Limb (tissue), 2 donors: Measurements from ENCODE around the gene HOATZ.
A peak's percentile ranks its signal among the peaks of the same experiment; 100 is the strongest.

ENCODE experiments used
- DNase-seq, 2 donors: peaks; one replicate each; pipeline ENCODE4 v3.0.0-alpha.2; 2016; ENCODE audit errors: extremely low spot score in 2 of 2

Gene HOATZ

DNA sequence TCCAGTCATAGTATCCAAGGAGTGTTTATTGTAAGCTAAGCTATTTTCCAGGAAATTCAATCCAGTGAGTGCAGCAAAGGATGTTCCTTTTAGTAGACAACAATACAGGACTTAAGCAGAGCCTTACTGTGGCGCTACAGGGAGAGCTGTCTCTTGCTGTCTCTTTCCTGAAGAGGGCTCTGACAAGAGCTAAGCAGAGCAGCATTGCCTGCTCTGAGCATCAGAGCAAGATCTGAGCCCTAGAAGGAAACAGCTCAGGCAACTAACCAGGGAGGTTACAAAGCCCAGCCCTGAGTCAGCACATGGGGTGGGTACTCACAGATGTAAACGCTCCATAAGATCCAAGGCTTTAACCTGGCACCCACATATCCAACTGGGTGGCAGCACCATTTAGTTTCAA, 33.9 kb downstream of the HOATZ start:
- DNase-seq, result no peak

DNA sequence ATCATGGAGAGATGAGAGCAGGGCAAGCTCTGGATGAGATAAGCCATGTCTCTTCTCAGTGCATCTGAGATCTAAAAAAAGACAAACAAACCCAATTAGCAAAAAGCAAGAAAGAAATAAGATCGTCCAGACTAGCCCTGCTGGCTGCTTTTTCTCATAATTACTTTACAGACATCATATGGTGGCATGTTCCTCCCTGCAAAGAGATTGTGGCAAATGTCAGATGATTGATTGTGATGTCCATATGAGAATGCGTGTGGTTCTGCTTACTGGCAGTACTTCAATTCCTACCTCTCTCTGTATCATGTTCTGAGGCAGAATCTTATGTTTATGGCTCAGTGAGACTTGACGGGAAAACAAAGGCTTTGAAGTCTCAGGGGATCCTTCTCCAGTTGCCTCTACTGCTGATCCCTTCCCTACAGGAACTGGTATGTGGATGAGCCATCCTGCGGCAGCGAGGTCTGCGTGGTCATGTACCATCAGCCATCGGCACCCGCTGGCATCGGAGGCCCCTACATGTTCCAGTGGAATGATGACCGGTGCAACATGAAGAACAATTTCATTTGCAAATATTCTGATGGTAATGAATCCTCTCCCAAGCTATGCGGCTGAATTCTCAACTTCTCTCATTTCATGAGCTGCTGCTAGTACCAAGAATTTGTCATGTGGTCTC, 34.8 kb downstream of the HOATZ start:
- DNase-seq, result peak in 1 of 2 donors; percentile 36

DNA sequence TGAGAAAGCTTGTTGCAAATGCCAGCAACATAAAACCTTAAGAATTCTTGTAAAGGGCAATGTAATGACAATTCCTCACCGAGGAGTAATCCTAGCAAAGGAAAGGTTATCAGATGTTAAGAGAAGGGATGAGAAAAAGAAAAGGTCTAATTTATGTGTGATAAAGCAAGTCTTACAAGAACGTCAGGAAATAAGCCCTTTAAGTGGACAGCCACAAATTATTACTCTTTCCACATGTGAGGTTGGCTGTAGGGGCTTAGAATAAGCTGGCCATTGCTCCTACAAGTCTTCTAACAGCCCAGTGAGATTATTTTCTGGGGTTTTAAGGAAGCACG, 35.3 kb downstream of the HOATZ start:
- no peak for DNase-seq

DNA sequence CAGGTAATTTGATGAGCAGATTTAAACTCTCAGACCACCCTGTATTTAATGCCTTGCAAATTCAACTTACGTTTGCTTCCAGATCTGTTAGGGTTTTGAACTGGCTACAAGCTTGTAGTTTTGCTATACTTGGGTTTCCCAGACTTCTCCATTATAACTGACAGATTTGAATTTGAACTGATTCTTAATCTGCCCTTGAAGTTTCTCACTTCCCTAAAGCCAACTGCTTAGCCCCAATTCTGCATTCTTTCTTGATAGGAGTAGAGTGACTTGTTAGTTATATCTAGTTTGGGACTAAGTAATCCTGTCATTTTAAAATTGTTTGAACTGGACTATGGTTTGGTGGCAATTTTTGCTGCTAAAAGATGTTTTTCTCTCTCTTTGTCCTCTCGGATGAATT, 35.7 kb downstream of the HOATZ start:
- DNase-seq, result no peak

DNA sequence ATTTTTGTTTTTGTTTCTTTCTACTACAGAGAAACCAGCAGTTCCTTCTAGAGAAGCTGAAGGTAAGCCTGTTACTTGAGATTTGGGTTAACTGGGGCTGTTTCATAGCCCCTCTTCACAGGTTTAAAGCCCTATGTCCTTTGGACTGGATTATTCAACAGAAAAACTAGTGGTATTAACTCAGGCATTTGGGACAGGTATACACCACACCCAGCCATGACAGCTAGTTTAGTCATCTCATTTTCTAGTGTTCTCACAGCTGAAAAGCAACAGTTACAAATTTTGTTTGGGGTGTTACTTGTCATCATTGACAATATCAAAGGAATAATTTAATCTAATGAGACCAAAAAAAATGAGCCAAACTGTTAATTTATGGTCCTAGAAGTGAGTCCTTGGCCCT, 40.0 kb downstream of the HOATZ start:
- DNase-seq, result no peak

- no peak for DNase-seq
Measured at GRCh38 chr11:111555255-111555654, 40.7 kb downstream of the HOATZ start.

GRCh38 chr11:111557425-111558111, 43.0 kb downstream of the HOATZ start:
- no peak for DNase-seq

GRCh38 chr11:111559800-111560464, 45.4 kb downstream of the HOATZ start:
- DNase-seq, result no peak

GRCh38 chr11:111560800-111561199, 46.2 kb downstream of the HOATZ start:
- DNase-seq, result no peak

GRCh38 chr11:111561306-111561705, 46.7 kb downstream of the HOATZ start:
- no peak for DNase-seq

DNA sequence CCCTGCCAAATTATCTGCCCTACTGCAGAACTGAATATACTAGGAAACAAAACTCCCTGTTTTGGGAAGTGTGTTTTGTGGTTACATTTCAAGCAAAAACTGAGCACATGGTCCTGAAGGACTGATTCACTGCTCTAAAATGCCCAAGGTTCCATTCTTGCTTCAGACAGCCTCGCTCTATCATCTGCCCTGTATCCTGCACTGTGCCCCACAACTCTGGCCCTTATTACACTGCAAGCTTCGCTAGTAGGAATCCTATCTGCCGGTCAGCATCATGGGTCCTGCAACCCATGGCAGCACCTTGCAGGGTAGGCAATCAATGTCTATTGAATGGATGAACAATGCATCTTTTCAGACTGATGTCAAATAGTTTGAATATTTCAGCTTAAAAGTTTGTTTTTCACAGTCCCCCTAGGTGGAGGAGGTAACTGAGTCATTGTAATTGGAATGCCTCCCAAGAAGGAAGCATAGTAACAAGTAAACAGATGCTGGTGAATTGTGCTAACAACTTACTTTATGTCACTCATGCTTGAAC, 47.3 kb downstream of the HOATZ start:
- DNase-seq, result no peak

DNA sequence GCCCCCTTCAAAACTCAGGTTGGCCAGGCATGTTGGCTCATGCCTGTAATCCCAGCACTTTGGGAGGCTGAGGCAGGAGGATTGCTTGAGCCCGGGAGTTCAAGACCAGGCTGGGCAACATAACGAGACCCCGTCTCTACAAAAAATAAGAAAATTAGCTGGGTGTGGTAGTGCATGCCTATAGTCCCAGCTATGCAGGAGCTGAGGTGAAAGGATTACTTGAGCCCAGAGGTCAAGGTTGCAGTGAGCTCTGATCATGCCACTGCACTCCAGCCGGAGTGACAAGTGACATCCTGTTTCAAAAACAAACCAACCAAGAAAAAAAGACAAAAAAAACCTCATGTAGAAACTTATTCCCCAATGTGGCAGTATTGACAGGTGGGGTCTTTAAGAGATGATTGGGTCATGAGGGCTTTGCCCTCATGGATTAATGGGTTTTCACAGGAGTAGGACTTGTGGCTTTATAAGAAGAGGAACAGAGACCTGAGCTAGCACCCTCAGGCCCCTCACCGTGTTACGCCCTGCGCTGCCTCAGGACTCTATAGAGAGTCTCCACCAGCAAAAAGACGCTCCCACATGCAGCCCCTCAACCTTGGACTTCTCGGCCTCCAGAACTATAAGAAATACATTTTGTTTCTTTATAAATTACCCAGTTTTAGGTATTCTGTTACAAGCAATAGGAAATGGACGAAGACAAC, 48.3 kb downstream of the HOATZ start:
- DNase-seq, result no peak

DNA sequence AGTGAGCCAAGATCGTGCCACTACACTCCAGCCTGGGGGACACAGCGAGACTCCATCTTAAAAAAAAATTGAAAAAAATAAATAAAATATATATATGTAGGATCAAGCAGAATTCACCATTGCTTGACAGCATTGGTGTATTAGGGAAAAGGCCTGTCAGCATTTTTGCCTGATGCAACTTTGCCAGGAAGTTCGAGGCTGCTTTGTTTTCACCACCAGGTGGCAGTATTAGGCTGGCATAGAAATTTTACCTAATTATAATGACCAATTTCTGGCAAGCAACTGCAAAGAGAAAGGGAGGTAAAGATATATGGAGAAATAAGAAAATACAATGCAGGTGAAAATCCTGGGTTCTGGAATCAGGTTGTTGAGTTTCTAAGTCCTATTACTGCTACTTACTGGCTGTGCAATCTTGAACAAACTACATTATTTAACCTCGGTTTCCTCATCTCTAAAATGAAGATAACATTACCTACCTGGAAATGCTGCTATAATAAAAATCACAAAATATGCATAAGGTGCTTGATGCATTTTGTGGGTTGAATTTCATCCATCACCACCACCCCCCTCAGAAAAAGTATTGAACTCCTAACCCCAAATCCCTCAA, 50.6 kb downstream of the HOATZ start:
- peak; percentile 67 to 76 for DNase-seq

DNA sequence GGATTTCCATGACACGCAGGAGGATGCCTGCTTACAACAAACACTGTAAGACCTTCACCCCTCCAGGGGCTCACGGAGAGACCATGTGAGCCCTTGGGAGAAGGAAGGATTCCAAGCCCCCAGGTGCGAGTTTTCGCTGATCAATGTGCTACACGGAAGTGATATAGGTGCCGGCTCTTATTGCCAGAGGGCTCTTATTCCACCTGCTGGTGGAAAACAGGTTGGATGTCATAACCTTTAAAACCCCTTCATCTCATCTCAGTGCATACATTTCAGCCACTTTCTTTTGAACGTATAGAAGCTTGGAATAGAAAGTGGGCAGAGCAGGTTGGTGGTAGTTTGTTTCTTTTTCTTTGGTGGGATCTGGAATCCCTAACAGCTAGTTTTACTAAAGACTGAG, 51.7 kb downstream of the HOATZ start:
- DNase-seq, result no peak

DNA sequence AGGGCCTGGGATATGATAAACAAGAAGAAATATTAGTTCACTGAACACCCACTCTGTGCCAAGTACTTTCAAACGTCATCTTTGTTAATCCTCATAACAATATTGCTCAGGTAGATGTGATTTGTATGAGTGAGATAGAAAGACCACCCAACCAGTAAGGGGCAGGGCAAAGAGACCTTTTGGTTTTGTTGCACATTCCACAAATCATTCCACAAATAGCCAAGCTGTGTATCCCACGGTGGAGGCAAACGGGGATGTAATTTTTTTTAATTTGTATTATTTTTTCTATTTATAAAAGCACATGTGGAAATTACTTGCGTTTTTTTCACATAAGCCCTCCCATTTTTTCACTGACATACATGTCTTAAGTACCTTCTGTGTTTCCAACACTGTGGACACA, 54.9 kb downstream of the HOATZ start:
- no peak for DNase-seq

DNA sequence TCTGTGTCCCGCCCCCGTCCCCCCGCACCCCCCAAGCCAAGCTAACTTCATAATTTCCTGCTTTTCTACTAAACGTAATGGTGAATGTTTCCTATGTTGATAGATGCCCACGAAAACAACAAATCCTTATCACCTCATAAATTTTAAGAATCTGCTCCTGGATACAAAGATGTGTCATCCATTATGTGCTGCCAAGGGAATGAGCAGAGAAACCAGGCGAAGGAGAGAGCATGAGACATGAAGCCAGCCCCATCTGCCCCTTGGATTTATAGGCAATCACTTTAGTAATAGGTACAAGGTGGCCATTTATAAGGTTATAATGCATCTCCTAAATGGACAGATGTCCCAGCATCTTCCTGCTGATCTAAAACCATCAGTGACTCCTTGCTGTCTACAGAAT, 56.2 kb downstream of the HOATZ start:
- DNase-seq, result no peak

DNA sequence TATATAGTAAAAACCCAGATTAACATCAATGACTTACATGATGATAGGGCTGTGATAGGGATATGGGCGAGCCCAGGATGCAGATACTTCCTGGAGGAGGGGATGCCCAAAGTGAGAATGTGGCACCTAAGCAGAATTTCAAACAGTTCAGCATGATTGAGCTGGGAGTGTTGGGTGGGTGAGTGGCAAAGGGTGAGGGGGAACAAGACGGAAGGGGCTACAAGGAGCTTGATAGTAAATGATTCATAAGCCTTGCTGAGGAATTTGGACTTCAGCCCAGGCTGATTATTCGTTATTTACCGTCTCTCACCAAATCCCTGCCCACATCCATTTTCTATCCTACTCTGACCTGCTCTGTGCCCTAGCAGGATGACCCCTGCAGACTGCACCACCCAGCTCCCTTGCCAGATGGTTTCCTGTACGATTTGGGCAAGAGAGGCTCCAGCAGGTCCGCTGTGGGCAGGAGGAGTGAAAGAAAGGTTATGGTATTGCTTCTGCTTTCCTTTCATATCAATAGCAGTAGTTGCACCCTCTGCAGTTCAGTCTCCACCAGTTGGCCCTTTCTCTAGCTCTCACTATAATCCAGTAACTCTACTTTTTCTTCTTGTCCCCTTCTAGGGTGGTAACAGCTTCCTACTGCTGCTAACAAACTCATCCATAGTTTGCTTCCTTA, 57.4 kb downstream of the HOATZ start:
- no peak for DNase-seq

- no peak for DNase-seq
Measured at GRCh38 chr11:111572581-111572980, 58.0 kb downstream of the HOATZ start.

GRCh38 chr11:111573821-111574249, 59.3 kb downstream of the HOATZ start:
- peak in 1 of 2 donors; percentile 57 for DNase-seq

DNA sequence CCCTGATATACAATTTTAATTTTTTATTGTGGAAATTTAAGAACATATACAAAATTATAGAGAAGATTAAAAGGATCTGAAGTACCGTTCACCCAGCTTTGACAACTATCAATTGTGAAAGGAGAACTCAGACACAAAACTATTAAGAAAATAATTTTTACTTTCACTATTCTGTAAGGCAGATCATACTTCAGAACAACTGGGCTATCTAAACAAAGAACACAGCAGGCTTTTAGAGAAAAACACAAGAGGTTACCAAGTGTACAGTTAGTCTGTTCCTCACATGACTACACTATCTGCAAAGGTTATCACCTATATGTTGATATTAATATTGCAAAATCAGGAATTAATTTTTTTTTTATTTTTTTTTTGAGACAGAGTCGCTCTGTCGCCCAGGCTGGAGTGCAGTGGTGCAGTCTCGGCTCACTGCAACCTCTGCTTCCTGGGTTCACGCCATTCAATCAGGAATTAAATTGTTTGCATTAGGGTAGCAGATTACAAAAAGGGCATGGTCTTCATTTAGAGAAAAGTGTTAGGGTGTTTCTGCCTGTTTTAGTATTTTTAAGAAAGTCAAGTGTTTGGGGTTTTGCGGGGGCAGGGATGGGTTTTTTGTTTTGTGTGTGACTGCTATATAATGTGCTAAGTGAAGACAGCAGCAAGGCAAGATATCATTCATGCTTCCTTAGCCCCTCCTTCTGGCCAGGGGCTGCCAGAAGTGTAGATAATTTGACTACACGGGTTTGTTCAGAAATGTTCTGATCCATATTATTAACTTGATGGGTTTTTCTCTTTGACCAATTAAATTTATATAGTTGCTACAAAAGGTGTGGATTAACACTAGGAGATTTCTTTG, 60.0 kb downstream of the HOATZ start:
- no peak for DNase-seq
